HG02973 (cell line): Measurements from ENCODE around the gene FSTL3.
"Not testable (repeated sequence)": the region's sequence is repeated elsewhere in the genome, so short reads cannot be mapped to it uniquely, and the experiment has no call there.

ENCODE experiments used
- ATAC-seq: cut with Tn5 transposase; IDR thresholded peaks from one replicate; pipeline ENCODE4 v1.9.1; 2021; ENCODE audit warnings: moderate library complexity; ENCODE audit not compliant: unreplicated experiment

Gene FSTL3

DNA sequence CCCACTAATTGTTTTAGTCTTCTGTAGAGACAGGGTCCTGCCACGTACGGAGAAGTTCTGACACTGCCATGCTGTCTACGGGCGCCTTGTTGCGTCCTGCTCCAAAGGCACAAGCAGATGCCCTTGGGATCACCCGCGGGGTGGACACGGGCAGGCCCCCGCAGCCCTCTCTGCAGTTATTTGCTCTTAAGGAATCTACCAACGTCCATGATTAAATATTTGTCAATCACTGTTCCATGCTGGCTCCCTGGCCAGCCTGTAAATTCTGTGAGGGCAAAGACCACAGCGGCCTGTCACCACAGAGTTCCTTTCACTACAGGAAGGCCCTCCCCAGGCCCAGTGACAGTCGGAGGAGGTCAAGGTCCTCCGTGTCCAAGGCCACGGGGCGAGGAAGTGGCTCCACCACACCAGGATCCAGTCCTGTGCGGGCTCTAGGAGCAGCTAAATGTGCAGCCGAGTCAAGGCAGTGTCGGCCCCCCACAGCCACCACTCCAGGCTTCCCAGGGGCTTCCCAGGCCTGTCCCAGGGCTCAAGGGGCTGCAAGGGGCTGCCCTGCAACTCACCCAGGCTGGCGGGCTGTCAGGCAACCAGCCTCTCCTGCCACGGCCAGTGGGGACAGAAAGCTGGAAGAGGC lies 15.3 kb upstream of the FSTL3 start:
- ATAC-seq: no peak

DNA sequence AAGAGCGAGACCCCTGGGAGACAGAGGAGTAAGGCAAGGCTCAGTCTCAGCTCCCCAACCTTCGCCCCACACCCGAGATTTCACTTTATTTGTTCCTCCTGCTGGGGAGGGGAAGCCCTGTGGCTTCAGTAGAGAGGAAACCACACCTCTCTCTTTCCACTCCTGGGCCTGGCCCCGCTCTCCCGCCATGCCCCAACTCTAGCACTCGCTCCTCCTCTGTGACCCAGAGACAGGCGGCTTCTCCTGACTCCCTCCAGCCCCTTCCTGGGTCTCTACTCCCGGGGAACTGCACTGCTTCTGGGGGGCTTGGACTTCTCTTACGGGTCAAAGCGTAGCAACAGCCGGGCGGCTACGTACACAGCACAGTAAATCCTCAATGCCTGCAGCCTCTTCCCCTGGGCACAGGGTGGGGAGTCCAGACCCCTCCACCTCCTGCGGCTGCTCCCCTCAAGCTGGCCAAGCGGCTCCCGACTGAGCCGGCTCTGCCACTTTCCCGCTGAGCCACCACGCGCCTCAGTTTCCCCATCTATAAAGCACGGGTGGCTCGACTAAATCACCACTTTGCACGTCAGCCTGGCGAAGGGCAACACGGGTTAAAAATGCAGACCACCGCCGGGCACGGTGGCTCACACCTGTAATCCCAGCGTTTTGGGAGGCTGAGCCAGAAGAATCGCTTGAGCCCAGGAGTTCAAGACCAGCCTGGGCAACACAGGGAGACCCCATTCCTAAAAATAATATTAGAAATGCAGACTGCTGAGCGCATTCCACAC lies 14.6 kb upstream of the FSTL3 start:
- ATAC-seq: no peak

- ATAC-seq: peak; percentile 2
Measured at GRCh38 chr19:662207-662961, 13.8 kb upstream of the FSTL3 start.

GRCh38 chr19:662962-663681 lies 13.1 kb upstream of the FSTL3 start, which contains the start of gene RNF126:
TSS of gene RNF126 (minus strand) at chr19:663214. CDS start at chr19:663121, 93 bp downstream.
- peak; percentile 45 for ATAC-seq

DNA sequence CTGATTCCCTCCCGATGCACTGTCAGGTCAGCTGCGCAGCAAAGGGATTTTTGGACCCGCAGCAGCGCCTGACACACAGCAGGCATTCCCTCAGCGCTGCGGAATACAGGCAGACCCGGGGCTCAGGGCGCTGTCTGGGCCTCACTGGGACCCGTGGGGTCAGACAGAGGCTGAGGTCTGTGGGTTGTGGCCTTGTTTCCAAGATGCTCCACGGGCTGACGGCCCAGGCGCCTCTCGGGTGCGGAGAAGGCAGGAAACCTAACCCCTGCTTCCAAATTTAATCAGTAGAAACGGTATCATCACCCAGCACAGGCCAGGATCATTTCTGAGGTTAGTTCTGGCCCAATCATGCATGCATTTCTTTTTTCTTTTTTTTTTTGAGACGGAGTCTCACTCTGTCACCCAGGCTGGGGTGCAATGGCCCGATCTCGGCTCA lies 12.5 kb upstream of the FSTL3 start:
- no peak for ATAC-seq

- ATAC-seq: no peak
Measured at GRCh38 chr19:664913-665443, 11.2 kb upstream of the FSTL3 start.

- not testable (repeated sequence) for ATAC-seq
Measured at GRCh38 chr19:666985-667573, 9.1 kb upstream of the FSTL3 start.

GRCh38 chr19:668675-669434 lies 7.3 kb upstream of the FSTL3 start:
- ATAC-seq: not testable (repeated sequence)

GRCh38 chr19:670609-671075 lies 5.5 kb upstream of the FSTL3 start:
- ATAC-seq: no peak

DNA sequence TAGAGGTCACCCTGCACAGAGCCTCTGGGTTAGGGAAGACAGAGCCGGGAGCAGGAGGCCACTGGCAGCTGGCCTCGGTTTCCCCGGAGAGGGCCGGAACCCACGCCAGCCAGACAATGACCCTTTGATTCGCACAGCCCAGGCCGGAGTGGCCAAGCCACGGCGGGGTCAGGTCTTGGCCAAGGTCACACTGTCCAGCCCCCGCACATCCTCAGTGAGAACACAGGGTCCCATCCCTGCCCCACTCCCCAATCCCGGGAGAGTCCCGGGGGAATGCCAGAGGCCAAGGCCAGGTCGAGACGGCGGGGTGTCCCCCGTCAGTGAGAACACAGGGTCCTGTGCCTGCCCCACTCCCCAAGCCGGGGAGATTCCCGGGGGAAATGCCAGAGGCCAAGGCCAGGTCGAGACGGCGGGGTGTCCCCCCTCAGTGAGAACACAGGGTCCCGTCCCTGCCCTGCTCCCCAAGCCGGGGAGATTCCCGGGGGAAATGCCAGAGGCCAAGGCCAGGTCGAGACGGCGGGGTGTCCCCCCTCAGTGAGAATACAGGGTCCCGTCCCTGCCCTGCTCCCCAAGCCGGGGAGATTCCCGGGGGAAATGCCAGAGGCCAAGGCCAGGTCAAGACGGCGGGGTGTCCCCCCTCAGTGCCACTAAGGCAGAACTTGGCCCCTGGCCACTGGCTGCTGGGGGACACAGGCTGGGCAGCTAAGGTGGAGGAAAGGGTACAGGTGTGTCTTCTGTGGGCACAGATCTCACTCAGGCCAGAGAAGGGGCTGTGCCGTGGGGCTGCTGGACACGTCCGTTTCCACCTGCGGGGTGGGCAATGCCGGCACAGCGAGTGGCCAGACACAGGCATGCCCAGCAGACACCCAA lies 1.7 kb upstream of the FSTL3 start:
- ATAC-seq: no peak

DNA sequence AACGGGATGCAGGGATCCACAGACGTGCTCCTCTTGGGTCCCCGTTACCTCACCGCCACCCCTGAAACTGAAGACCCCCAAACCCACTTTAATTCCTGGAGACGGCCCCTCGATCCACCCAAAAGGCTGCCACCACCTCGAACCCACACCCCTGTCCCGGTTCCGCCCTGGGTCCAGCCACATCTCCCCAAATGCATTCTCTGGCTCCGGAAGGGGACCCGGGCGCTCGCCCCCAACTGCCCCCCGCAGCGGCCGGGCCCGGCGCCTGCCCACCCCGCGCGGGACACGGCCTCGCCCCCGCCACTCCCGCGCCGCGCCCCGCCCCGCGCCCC lies 219 bp upstream of the FSTL3 start:
- no peak for ATAC-seq

DNA sequence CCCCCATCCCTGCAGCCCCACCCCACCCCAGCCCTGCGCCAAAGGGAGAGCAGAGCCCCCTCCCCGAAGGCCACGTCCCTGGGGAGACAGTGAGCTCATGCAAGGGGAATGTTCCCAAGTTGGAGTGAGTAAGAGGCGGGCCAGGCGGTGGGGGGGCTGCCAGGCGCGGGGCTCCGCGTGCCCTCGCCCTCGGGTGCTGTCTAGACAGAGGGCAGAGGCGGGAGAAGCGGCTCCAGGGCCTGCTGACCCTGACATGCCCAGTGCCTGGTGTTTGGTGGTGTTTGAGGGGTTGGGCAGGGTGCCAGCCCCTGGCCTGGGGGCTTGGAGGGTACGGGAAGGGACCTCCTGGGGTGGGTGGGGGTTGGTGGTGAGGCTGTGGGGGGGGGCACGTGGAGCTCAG lies 1.0 kb downstream of the FSTL3 start:
- no peak for ATAC-seq

DNA sequence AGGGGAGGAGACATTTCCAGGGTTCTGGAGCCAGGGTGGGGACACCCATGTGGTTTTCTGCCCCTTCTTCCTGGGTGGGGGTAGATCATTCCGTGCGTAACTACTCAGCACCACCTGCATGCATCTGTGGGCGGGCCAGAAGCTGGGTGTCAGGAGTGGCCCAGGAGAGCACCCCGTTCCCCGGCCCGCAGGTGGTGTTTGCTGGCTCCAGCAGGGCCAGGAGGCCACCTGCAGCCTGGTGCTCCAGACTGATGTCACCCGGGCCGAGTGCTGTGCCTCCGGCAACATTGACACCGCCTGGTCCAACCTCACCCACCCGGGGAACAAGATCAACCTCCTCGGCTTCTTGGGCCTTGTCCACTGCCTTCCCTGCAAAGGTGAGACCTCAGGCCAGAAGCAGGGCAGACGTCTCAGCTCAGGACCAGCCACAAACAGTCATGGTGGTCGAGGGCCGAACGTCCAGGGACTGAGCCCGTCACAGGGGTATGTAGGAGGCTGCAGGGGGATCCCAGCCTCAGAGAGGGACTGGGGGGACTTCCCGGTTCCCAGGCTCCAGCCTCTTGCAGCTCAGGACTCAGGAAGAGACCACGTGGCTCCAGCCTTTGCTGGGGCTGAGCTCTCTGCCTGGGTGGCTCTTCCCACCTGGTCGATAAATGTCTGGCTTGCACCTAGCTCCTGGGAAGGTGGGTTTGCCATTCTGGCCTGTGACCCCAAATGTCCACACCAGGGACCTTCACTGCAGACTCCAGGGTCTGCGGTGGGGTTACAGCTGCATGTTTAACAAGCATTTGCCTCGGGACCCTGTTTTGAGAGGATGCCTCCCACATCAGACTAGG lies 1.6 kb downstream of the FSTL3 start:
- ATAC-seq: no peak

DNA sequence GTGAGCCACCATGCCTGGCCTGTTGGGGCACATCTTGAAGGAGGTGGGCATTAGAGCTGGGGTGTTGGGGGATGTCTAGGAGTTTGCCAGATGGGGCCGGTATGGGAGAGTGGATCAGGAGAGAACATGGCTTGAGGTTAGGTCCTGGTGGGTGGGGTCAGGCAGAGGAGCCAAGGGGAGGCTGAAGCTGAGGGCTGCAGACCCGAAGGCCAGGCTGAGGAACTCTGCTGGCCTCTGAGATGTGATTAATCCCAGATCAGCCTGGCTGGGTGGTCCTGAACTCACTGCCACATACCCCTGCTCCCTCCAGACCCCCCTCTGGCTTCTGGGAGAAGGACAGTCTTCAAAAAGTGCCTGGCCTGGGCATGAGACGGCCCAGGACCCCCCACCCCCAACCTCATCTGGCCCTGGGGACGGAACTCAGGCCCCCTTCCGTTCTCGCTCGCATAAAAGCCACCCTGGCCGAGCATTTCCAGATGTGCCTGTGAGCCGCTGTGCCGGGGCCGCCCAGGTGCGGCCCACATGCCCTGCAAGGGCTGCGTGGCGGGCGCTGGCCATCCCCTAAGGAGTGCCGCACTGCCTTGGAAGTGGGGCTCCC lies 2.7 kb downstream of the FSTL3 start:
- no peak for ATAC-seq

- ATAC-seq: peak; percentile 15
Measured at GRCh38 chr19:679418-680286, 3.5 kb downstream of the FSTL3 start.

DNA sequence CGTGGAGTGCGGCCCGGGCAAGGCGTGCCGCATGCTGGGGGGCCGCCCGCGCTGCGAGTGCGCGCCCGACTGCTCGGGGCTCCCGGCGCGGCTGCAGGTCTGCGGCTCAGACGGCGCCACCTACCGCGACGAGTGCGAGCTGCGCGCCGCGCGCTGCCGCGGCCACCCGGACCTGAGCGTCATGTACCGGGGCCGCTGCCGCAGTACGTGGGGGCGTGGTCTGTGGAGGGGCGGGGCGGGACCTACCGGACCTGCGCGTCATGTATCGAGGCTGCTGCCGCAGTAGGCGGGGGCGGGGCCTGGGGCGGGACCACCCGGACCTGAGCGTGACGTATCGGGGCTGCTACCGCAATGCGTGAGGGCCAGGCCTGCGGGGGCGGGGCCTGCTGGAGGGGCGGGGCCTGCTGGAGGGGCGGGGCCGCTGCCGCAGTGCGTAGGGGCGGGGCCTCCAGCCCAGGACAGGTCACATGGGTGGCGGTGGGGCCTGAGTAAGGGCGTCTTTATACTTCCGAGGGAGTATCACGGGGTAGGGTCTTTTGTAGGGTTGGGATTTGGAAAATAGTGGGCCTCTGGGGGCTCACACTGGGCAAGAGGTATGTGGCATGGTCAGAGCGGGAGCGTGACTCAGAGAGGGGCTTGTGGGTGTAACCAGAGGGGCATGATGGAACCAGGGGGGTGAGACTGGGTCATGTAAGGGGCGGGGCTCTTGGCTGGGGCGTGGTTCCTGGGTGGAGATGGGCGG lies 4.3 kb downstream of the FSTL3 start:
- peak; percentile 60 for ATAC-seq
